OCI-LY3 (cell line): ENCODE data around the gene PIP5K1B.

ENCODE experiments used
- CTCF ChIP-seq: fragments of 200-600, 300-600 bp; sonication (generic); IDR thresholded peaks from 2 replicates; pipeline ENCODE4 v1.5.1; 2014; ENCODE audit warnings: antibody characterized with exemption, low read length, low read depth
- EZH2phosphoT487 ChIP-seq: fragments of 200-600 bp; shearing (Covaris generic); IDR thresholded peaks from 2 replicates; pipeline ENCODE4 v1.6.1; 2018; ENCODE audit warnings: antibody characterized with exemption, mixed run types, low read depth

- TF ChIP-seq CTCF (no peak), EZH2phosphoT487 (no peak)
Observed at GRCh38 chr9:68912561-68912960, 207.5 kb downstream of the PIP5K1B start.
